ENCODE data around the gene MTMR10. TPM values are rescaled to one million over a fixed set of nuclear protein-coding genes. Genes with fewer than 3 reads are reported as not detected.

MTMR10 gene
- total RNA-seq, 1 donor from 2014 or later: 29.2 TPM

DNA sequence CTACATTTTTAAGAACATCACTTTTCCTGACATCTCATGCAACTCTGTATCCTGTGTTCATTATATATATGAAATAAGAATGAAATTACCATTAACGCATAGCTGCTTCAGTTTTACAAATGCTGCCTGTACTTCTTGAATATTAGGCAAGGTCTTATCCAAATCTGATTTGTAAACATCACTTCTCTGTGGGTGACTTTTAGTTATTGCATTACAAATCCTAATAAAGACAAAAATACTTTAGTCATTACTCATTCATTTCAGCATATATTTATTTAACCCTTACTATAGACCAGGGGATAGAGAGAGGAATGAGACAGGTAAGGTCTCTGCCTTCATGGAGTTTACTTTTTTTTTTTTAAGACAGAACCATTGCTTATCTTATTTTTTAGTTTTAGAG is 36.8 kb downstream of the MTMR10 start:
- intact Hi-C loops (cut with DNase I): no loop called here
- no peaks in the 10 kb centered on the region for H3K27me3 ChIP-seq
- H3K4me1 ChIP-seq: peaks cover 5% of the 10 kb centered on the region
- DNase-seq (ENCODE audit: extremely low spot score in 2 of 2): no peak
- no peak for TF ChIP-seq POLR2A (IDR thresholded peaks at IDR 0.05)
- no peak for TF ChIP-seq POLR2AphosphoS5 (IDR thresholded peaks at IDR 0.05; ENCODE audit: insufficient read depth in 1 of 2, low read depth in 1 of 2)
- TF ChIP-seq, protein P1, sequence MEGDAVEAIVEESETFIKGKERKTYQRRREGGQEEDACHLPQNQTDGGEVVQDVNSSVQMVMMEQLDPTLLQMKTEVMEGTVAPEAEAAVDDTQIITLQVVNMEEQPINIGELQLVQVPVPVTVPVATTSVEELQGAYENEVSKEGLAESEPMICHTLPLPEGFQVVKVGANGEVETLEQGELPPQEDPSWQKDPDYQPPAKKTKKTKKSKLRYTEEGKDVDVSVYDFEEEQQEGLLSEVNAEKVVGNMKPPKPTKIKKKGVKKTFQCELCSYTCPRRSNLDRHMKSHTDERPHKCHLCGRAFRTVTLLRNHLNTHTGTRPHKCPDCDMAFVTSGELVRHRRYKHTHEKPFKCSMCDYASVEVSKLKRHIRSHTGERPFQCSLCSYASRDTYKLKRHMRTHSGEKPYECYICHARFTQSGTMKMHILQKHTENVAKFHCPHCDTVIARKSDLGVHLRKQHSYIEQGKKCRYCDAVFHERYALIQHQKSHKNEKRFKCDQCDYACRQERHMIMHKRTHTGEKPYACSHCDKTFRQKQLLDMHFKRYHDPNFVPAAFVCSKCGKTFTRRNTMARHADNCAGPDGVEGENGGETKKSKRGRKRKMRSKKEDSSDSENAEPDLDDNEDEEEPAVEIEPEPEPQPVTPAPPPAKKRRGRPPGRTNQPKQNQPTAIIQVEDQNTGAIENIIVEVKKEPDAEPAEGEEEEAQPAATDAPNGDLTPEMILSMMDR (IDR thresholded peaks at IDR 0.05): no peak
- peaks cover 0 to 90% of the 10 kb centered on the region in 2 donors for H3K36me3 ChIP-seq
- H3K27ac ChIP-seq: no peak overlapping the region
- no peak overlapping the region for H3K4me3 ChIP-seq
- H3K9me3 ChIP-seq: no peaks in the 10 kb centered on the region

DNA sequence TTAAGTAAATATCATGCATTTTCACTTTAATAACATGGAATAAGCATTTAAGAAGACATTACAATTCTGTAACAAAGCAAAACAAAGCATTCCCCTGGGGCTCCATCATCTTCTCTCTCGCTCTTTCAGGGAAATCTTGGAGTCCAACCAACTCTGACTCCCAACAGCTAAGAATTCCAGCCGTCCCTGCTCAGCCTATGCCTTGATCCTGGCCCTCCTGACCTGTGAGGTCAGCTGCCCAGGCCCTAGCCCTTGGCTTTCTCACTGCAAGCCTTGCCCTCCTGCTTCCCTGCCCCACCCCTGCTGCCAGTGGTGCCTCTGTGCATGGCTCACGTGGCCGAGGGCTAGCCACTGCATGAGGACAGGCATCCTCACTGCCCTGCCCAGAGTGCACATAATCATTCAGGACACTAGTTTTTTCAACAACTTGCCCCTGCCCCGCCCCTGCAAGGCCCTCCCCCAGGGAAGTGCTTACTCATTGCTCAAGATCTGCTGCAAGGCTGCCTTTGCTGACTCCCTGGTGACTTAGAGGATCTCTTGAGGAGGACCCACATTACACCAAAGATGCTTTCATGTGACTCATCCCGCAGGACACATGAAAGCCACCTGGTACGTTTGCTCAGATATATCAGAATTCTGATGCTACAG is 37.6 kb downstream of the MTMR10 start:
- TF ChIP-seq POLR2AphosphoS5 (IDR thresholded peaks at IDR 0.05; ENCODE audit: insufficient read depth in 1 of 2, low read depth in 1 of 2): no peak
- DNase-seq (ENCODE audit: extremely low spot score in 2 of 2): no peak
- Histone ChIP-seq H3K4me1 (peaks cover 5% of the 10 kb centered on the region), H3K27ac (no peak overlapping the region), H3K27me3 (no peaks in the 10 kb centered on the region), H3K4me3 (no peak overlapping the region), H3K36me3 (peaks cover 0 to 90% of the 10 kb centered on the region in 2 donors), H3K9me3 (no peaks in the 10 kb centered on the region)
- intact Hi-C loops (cut with DNase I): no loop called here

DNA sequence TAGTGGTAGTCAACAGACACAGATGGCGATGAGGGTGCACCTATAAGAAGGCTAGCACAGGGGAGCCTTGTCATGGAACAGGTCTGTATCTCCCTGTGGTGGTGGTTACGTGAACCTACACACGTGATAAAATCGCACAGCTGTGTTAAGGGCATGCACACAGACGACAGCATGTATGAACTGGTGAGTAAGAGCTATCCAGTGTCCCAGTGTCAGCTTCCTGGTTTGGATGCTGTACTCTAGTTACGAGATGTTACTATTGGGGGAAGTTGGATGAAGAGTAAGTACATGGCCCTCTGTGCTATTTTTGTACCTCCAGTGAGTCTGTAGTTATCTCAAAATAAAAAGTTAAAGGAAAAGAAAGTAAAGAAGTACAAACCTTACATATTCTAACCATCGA is 38.2 kb downstream of the MTMR10 start:
- Histone ChIP-seq H3K4me3 (no peak overlapping the region), H3K4me1 (peaks cover 5% of the 10 kb centered on the region), H3K36me3 (peaks cover 0 to 88% of the 10 kb centered on the region in 2 donors), H3K9me3 (no peaks in the 10 kb centered on the region), H3K27ac (no peak overlapping the region), H3K27me3 (no peaks in the 10 kb centered on the region)
- no peak for DNase-seq (ENCODE audit: extremely low spot score in 2 of 2)
- TF ChIP-seq, protein P1 (IDR thresholded peaks at IDR 0.05): no peak
- TF ChIP-seq POLR2A (IDR thresholded peaks at IDR 0.05) (no peak), POLR2AphosphoS5 (IDR thresholded peaks at IDR 0.05; ENCODE audit: insufficient read depth in 1 of 2, low read depth in 1 of 2) (no peak)
- intact Hi-C loops (cut with DNase I): no loop called here

DNA sequence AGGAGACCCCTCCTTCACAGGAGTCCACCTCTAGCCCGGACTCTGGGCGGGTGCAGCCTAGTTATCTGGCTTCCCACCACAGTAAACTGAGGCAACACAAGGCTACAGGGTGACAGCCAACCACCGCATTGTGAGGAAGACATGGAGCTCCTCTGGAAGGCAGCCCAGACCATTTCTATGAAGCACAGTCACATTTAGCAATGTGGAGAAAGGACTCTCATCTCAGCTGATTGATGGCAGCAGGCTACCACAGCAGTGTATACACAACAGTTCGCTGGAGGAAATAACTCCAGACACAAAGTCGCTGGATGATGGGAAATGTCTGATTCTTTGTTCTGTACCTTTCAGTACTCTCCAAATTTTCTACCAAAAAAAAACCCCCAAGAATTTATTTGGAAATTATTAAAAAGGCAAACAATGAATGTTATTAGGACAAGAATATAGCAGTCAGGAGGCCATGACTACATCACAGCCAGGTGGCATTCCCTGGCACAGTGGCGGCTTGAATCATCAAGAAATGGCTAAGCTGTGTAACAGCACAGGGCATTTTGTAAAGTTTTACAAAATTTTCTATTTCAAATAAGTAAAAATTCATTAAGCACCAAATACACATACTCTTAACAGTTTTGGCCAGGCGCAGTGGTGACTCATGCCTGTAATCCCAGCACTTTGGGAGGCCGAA is 47.6 kb downstream of the MTMR10 start:
- TF ChIP-seq, protein P1 (IDR thresholded peaks at IDR 0.05): no peak
- TF ChIP-seq POLR2AphosphoS5 (IDR thresholded peaks at IDR 0.05; ENCODE audit: insufficient read depth in 1 of 2, low read depth in 1 of 2) (no peak), POLR2A (IDR thresholded peaks at IDR 0.05) (no peak)
- intact Hi-C loops (cut with DNase I): no loop called here
- peaks cover 0 to 74% of the 10 kb centered on the region in 2 donors for H3K36me3 ChIP-seq
- H3K27ac ChIP-seq: no peak overlapping the region
- H3K4me1 ChIP-seq: no peaks in the 10 kb centered on the region
- no peak overlapping the region for H3K4me3 ChIP-seq
- no peaks in the 10 kb centered on the region for H3K27me3 ChIP-seq
- DNase-seq (ENCODE audit: extremely low spot score in 2 of 2): no peak
- H3K9me3 ChIP-seq: no peaks in the 10 kb centered on the region

DNA sequence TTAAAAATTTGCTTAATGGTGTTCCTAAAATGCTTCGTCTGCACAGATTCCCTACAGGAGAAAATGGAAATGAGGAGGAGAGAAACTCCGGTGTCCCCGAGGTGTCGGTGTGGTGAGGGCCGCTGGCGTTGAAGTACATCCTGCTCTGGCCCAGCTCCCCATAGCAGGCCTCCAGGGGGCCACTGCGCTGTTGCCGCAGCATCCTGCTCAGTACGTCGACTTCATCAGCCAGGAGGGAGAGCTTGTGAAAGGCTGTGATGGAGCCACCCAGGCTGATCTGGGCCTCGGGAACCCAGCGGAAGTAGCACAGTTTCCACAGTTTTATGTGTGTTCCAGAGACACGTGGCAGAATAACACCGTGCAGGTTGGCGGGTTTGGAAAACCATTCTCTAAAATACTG is 49.9 kb downstream of the MTMR10 start:
- Histone ChIP-seq H3K9me3 (no peaks in the 10 kb centered on the region), H3K4me1 (no peaks in the 10 kb centered on the region), H3K27ac (no peak overlapping the region), H3K36me3 (peaks cover 0 to 68% of the 10 kb centered on the region in 2 donors), H3K4me3 (no peak overlapping the region), H3K27me3 (no peaks in the 10 kb centered on the region)
- no peak for TF ChIP-seq POLR2AphosphoS5 (IDR thresholded peaks at IDR 0.05; ENCODE audit: insufficient read depth in 1 of 2, low read depth in 1 of 2)
- TF ChIP-seq POLR2A (IDR thresholded peaks at IDR 0.05): no peak
- TF ChIP-seq, protein P1 (IDR thresholded peaks at IDR 0.05): no peak
- intact Hi-C loops (cut with DNase I): no loop called here
- DNase-seq (ENCODE audit: extremely low spot score in 2 of 2): no peak

All from vagina (tissue), 2 donors.